Measurements from ENCODE around the gene CHAD. TPM values are rescaled to one million over a fixed set of nuclear protein-coding genes. Genes with fewer than 3 reads are reported as not detected.

Gene CHAD
- total RNA-seq, 4 donors from 2014 or later = not detected

DNA sequence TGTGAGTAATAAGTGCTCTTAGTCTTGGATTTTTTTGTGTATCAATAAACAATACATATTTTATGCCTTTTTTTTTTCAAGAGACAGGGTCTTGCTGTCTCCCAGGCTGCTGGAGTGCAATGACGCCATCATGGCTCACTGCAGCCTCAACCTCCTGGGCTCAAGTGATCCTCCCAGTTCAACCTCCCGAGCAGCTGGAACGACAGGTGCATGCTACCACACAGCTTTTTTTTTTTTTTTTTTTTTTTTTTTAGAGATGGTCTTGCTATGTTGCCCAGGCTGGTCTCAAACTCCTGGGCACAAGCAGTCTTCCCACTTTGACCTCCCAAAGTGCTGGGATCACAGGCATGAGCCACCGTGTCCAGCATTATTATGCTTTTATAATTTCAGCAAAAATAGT is 29.7 kb downstream of the CHAD start:
- TF ChIP-seq, protein P1, sequence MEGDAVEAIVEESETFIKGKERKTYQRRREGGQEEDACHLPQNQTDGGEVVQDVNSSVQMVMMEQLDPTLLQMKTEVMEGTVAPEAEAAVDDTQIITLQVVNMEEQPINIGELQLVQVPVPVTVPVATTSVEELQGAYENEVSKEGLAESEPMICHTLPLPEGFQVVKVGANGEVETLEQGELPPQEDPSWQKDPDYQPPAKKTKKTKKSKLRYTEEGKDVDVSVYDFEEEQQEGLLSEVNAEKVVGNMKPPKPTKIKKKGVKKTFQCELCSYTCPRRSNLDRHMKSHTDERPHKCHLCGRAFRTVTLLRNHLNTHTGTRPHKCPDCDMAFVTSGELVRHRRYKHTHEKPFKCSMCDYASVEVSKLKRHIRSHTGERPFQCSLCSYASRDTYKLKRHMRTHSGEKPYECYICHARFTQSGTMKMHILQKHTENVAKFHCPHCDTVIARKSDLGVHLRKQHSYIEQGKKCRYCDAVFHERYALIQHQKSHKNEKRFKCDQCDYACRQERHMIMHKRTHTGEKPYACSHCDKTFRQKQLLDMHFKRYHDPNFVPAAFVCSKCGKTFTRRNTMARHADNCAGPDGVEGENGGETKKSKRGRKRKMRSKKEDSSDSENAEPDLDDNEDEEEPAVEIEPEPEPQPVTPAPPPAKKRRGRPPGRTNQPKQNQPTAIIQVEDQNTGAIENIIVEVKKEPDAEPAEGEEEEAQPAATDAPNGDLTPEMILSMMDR (IDR thresholded peaks at IDR 0.05; ENCODE audit: low read depth) = no peak

DNA sequence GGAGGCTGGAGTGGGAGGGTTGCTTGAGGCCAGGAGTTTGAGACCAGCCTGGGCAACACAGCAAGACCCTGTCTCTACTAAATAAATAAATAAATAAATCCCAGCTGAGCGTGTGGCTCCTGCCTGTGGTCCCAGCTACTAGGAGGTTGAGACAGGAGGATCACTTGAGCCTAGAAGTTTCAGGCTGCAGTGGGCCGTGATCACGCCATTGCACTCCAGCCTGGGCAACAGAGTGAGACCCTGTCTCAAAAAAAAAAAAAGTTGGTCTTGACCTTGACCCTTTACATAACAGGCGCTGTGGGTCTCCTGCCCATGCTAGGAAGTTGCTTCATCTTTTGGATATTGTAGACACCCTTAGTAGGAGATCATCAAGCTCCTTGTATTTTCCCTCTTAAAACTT is 31.3 kb downstream of the CHAD start:
- TF ChIP-seq, protein P1 (IDR thresholded peaks at IDR 0.05; ENCODE audit: low read depth) = no peak

DNA sequence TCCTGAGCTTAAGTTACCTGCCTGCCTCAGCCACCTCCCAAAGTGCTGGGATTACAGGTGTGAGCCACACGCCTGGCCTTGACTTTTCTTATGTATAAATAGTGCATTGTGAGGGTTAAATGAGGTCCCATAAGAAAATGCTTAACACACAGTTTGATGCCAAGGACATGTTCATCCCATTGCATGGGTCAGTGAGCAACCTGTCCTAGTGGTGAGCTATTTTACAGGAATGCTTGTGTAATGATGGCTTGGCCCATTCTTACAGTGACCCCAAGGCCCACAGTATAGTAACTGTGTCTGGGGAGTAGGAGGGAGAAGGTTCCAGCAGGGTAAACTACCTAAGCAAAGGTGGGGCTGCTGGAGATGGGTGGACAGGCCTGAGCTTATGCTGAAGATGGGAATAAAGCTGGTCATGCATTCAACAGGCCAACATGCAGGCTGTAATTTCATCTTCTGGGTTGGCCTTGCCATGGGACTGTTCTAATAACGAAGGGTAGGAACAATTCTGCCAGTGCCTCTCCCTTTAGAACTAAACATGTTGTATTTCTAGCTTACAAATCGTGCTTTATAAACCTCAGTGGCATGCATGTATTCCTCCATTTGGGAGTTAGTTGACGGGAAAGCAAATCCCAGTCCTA is 36.4 kb downstream of the CHAD start:
- TF ChIP-seq, protein P1 (IDR thresholded peaks at IDR 0.05; ENCODE audit: low read depth) = no peak

DNA sequence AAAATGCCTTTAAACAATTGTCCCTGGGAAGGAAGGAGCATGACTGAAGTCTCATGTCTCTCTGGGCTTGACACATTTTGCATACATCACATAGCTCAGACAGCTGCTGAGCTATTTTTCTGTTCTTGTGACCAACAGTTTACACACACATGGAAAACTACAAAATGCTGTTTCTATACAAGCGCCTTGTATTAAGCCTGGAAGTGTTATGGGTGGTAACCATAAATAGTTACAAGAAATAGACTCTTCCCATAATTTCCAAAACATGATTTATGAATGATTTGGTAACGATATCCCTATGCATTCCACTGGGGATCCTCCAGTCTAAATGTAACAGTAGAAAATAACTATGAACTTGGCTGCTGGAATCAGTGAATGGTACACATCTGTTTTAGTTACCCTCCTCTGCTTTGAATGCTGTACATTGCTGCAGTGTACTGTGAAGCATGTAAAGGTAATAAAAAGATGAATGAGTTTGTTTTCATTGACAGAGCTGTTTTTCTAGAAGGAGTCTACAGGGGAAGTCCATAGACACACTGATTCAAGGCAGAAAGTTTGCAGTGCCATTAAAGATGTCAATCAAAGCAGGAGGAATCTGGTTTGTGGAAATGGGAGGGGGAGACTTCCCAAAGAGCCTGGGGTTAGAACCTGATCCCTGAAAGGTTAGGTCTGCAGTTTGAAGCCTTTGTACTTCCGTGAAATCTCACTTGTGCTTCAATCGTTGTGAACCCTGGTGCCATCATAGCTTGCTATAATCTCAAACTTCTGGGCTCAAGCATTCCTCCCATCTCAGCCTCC is 37.7 kb downstream of the CHAD start:
- TF ChIP-seq, protein P1 (IDR thresholded peaks at IDR 0.05; ENCODE audit: low read depth) = no peak

DNA sequence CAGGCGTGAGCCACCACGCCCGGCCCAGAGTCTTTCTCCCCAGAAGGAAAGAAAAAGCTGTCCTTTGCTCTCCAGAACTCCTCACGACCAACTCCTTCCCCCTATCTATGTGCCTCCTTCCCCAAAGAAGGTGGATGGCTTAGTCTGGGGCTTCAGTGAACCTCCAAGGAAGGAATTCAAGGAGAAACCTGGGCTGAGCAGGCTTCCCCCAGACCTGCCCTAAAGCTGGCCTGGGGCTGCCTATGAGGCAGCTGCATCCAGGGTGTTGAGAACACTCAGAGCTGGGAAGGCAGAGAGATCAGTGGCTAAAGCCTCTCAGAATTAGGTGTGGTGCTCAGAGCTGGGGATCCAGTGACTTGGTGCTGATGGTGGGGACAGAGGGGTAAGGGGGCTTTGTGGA is 38.9 kb downstream of the CHAD start:
- TF ChIP-seq, protein P1 (IDR thresholded peaks at IDR 0.05; ENCODE audit: low read depth) = no peak

DNA sequence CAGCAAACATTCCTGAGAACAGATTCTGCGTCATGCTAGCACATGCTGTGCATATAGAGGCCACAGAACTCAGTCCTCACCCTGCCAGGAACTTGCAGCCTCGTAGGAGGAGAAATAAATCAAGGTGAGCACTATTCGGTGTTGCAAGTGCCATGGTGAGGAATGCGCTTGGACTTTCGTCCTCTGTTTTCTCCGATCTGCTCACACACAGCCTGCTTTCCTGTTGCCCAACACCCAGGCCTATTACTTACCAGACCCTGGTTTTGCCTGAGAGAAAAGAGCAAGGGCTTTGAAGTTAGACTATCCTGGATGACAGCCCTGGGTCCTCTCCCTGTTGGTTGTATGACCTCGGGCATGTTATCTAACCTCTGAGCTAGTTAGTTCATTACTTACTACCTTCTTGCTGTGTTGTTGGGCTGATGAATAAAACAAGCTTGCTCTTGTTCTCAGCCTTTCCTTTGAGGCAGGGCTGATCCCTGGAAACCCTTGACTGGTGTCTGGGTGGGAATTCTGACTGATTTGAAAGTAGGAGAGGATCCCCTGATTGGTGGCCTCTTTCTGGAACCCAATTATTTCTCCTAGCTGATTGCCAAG is 39.8 kb downstream of the CHAD start:
- TF ChIP-seq, protein P1 (IDR thresholded peaks at IDR 0.05; ENCODE audit: low read depth) = no peak
